Immature natural killer cell (primary cell): ENCODE data around the gene TRIM13. TPM values are rescaled to one million over a fixed set of nuclear protein-coding genes. Genes with fewer than 3 reads are reported as not detected.
A peak's percentile ranks its signal among the peaks of the same experiment; 100 is the strongest.
"Not testable (repeated sequence)": the region's sequence is repeated elsewhere in the genome, so short reads cannot be mapped to it uniquely, and the experiment has no call there.

Experiments
- DNase-seq, 3 donors: peaks; one replicate each; pipeline ENCODE4 v3.0.0; 2022; ENCODE audit warnings: mixed read lengths in 1 of 3
- H3K27ac Mint-ChIP-seq, 6 donors: one replicate each; pipeline ENCODE4 v1.8.0; 2020; ENCODE audit warnings: mixed read lengths in 6 of 6, mild to moderate bottlenecking in 5 of 6, inconsistent platforms in 4 of 6, moderate library complexity in 3 of 6
- H3K27me3 Mint-ChIP-seq, 3 donors: one replicate each; pipeline ENCODE4 v1.8.0; 2020 to 2021; ENCODE audit warnings: low read depth in 3 of 3, mild to moderate bottlenecking in 3 of 3, mixed read lengths in 3 of 3, moderate library complexity in 3 of 3, inconsistent platforms in 1 of 3
- H3K36me3 Mint-ChIP-seq, 3 donors: one replicate each; pipeline ENCODE4 v1.8.0; 2020; ENCODE audit warnings: mixed read lengths in 3 of 3, inconsistent platforms in 2 of 3, mild to moderate bottlenecking in 2 of 3
- H3K4me1 Mint-ChIP-seq, 2 donors: one replicate each; pipeline ENCODE4 v1.8.0; 2020; ENCODE audit warnings: inconsistent platforms in 2 of 2, mild to moderate bottlenecking in 2 of 2, mixed read lengths in 2 of 2, moderate library complexity in 1 of 2
- H3K4me3 Mint-ChIP-seq, 5 donors: one replicate each; pipeline ENCODE4 v1.8.0; 2020; ENCODE audit warnings: mild to moderate bottlenecking in 5 of 5, mixed read lengths in 5 of 5, inconsistent platforms in 3 of 5, moderate library complexity in 3 of 5
- H3K9me3 Mint-ChIP-seq, 6 donors: one replicate each; pipeline ENCODE4 v1.8.0; 2020; ENCODE audit warnings: mild to moderate bottlenecking in 6 of 6, mixed read lengths in 6 of 6, inconsistent platforms in 4 of 6, moderate library complexity in 3 of 6
- polyA plus RNA-seq, 3 donors: library from polyadenylated mRNA; unstranded; fragments of 300-500 nt; fragmentation: Illumina TruSeq; gene quantifications; one replicate each; pipeline ENCODE4 v1.2.3, GENCODE V29; 2021

TRIM13 gene
- polyA plus RNA-seq, 3 donors from 2014 or later: 6.4 to 14.3 (median 14.0) TPM

DNA sequence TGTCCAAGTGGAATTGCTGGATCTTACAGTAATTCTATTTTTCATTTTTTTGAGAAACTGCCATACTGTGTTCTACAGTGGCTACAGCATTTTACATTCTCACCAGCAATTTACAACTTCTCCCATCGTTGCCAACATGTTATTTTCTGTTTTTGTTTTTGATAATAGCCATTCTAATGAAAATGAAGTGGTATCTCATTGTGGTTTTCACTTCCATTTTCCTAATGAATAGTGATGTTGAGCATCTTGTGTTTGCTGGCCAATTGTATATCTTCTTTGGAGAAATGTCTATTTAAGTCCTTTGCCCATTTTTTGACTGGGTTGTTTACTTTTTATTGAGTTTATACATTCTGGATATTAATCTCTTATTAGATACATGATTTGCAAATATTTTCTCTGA, 57.0 kb downstream of the TRIM13 start:
- Mint-ChIP-seq H3K27me3 (peaks cover 0 to 2% (median 1%) of the 10 kb centered on the region in 3 donors), H3K4me3 (no peak overlapping the region), H3K36me3 (peaks cover 4 to 6% (median 5%) of the 10 kb centered on the region in 3 donors), H3K9me3 (no peaks in the 10 kb centered on the region), H3K27ac (peak overlapping the region in 2 of 6 donors; percentile 10 to 14), H3K4me1 (peaks cover 29 to 55% of the 10 kb centered on the region in 2 donors)
- no peak for DNase-seq

DNA sequence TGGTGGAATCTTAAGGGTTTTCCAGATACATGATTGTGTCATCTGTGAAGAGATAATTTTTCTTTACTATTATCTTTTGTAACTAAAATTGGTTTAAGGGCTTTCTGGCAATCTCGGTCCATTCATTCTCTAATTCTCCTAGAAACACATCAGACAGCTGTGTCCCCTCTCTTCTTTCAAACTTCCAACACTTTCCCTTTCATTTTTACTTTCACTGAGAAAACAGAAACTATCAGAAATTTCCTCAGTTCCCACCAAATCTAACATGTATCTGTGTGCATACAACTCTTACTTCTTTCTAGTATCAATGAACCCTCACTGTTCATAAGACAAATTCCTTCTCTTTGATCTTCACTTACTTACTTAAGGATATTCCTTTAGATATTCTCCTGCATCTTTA, 58.6 kb downstream of the TRIM13 start:
- peaks cover 31 to 64% of the 10 kb centered on the region in 2 donors for H3K4me1 Mint-ChIP-seq
- no peaks in the 10 kb centered on the region for H3K9me3 Mint-ChIP-seq
- peaks cover 4 to 8% (median 6%) of the 10 kb centered on the region in 3 donors for H3K36me3 Mint-ChIP-seq
- H3K27ac Mint-ChIP-seq: peak overlapping the region; percentile 4 to 45 (median 32)
- DNase-seq: no peak
- peak overlapping the region in 3 of 5 donors; percentile 0 to 36 (median 1) for H3K4me3 Mint-ChIP-seq
- H3K27me3 Mint-ChIP-seq: peaks cover 0 to 2% (median 1%) of the 10 kb centered on the region in 3 donors

- H3K36me3 Mint-ChIP-seq: peaks cover 0 to 8% (median 3%) of the 10 kb centered on the region in 3 donors
- peaks cover 13 to 41% of the 10 kb centered on the region in 2 donors for H3K4me1 Mint-ChIP-seq
These were observed 63.9 kb downstream of the TRIM13 start for GRCh38 chr13:50060718-50061117.

DNA sequence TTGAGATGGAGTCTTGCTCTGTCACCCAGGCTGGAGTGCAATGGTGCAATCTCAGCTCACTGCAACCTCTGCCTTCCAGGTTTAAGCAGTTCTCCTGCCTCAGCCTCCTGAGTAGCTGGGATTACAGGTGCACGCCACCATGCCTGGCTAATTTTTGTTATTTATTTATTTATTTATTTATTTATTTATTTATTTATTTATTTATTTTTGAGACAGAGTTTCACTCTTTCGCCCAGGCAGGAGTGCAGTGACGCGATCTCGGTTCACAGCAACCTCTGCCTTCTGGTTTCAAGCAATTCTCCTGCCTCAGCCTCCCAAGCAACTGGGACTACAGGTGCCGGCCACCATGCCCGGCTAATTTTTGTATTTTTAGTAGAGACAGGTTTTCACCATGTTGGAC, 65.5 kb downstream of the TRIM13 start:
- H3K27me3 Mint-ChIP-seq, H3K27ac Mint-ChIP-seq, DNase-seq, H3K4me3 Mint-ChIP-seq, H3K36me3 Mint-ChIP-seq, H3K9me3 Mint-ChIP-seq: not testable (repeated sequence)
- H3K4me1 Mint-ChIP-seq: peaks cover 4 to 36% of the 10 kb centered on the region in 2 donors

More at GRCh38 chr13:50060718-50061117, 63.9 kb downstream of the TRIM13 start:
- Mint-ChIP-seq H3K4me3 (no peak overlapping the region), H3K27me3 (peaks cover 0 to 1% (median 0%) of the 10 kb centered on the region in 3 donors), H3K27ac (no peak overlapping the region), H3K9me3 (no peaks in the 10 kb centered on the region)
- DNase-seq: no peak

DNA sequence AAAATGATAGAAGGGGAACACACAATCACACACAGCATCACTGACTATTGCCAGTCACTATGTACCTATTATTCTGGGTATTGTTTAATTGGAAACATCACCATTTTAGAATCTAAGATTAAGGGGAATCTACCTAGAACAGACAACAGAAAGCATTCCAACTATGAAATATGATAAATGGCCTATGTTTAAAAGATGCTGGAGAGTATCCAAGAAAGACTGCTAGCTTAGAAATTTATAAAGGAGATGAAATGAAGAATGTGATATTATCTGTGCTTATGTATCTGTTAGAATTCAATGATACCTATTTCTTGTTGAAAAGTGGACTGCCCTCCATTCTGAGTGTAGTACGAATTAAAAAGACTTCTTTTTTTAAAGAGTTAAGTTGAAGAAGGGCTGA, 68.9 kb downstream of the TRIM13 start:
- H3K27ac Mint-ChIP-seq: peak overlapping the region in 5 of 6 donors; percentile 9 to 42 (median 40)
- peaks cover 0 to 6% (median 0%) of the 10 kb centered on the region in 3 donors for H3K36me3 Mint-ChIP-seq
- no peaks in the 10 kb centered on the region for H3K9me3 Mint-ChIP-seq
- H3K4me3 Mint-ChIP-seq: no peak overlapping the region
- no peaks in the 10 kb centered on the region for H3K27me3 Mint-ChIP-seq
- no peak for DNase-seq
- H3K4me1 Mint-ChIP-seq: peaks cover 15 to 44% of the 10 kb centered on the region in 2 donors

Other genes starting within 250 kb of the TRIM13 start
- gene KPNA3, start 204.4 kb upstream of the TRIM13 start, polyA plus RNA-seq: 10 to 100 TPM; 21.3 to 27.7 (median 21.7) TPM
- 1 to 10 TPM; 3.2 to 4.3 (median 4.3) TPM for gene SPRYD7, start 60.7 kb upstream of the TRIM13 start, polyA plus RNA-seq
- under 1 TPM in 2 of 3 donors, not detected in 1; 0.27 to 0.36 TPM for gene KCNRG, start 18.4 kb downstream of the TRIM13 start, polyA plus RNA-seq